HTR-8/SVneo (cell line): ENCODE data around the gene SECISBP2.
A peak's percentile ranks its signal among the peaks of the same experiment; 100 is the strongest.
"Not testable (repeated sequence)": the region's sequence is repeated elsewhere in the genome, so short reads cannot be mapped to it uniquely, and the experiment has no call there.

Source experiments
- DNase-seq: peaks from one replicate; pipeline ENCODE4 v3.0.0; 2011; ENCODE audit warnings: low spot score, mixed read lengths; ENCODE audit not compliant: insufficient read length
- FAIRE-seq: peaks from 2 replicates; lab custom pipeline; 2011; peaks lifted over from hg19 to GRCh38; lab: Jason Lieb, UNC

The SECISBP2 gene

GRCh38 chr9:89362647-89363310, 44.5 kb downstream of the SECISBP2 start:
- FAIRE-seq: no peak
- DNase-seq: no peak

- FAIRE-seq (no peak), DNase-seq (no peak)
Measured at GRCh38 chr9:89363311-89363670, 45.0 kb downstream of the SECISBP2 start.

DNA sequence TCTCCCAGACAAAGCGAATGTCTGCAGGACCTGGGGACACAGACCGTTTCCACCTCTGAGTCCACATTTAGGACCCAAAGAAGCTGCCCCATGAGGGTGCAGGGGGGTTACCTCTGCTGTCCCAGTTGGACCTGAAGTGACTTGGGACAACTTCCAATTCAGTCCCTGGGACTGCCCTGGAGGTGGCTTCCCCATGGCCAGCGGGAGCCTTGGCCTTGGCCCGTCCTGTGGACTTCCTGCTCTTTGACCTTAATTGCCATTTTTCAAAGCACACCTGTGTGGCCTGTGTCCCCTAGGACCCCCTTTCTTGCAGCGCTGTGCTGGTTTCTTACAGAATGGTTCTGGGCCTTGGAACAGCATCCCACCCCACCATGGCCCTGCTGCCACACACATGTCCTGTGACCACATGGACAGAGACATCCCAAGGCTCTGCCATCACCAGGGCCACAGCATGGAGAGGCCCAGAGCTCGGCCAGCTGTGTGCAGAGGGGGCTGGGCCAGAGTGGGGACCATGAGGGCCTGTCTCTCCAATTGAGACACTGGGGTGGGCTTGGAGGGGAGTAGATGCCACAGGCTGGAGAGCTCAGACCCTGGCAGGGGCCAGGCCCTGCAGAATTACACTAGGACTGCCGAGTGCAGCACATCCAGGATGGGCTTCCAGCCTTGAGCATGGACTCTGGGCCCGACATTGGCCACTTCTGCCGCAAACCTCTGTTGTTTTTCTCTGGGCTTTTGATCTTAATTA, 45.8 kb downstream of the SECISBP2 start:
- FAIRE-seq (no peak), DNase-seq (no peak)

DNA sequence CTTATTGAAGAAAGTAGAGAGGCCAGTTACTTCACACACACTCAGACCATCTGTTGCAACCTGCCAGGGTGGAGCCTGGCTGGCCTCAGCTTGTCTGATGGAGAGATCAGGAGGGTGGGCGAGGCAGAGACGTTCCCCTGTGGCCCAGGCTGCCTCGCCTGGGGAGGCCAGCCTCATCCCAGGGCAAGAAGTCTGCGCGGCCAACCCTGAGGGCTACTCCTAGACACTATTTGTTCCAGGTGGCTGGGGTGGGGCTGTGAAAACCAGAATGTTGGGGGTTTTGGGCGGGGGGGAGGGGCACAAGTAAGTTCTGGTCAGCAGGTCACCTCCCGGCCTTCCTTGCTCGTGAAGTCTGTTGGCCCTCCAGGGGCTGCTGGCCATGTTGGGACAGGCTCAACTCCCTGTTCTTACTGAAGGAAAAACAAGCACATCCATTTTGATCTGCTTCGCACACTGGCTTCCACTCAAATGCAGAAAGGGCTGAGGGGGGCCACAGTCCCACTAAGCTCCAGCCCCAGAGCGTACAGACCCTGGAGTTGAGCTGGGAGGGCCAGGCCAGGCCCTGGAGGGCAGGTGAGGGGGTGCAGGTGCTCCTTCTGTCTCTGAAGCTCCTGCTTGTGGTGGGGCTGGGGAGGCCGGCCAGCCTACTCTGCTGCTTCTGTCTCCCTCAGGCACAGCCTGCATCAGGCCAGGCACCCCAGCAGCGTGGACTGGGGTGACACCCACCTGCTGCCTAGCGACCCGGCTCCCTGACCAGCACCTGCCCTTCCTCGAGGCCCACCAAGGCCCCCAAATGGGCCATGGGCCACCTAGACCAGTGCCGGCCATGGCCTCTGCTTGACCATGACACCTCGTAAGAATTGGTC, 46.6 kb downstream of the SECISBP2 start:
- no peak for FAIRE-seq
- DNase-seq: no peak

DNA sequence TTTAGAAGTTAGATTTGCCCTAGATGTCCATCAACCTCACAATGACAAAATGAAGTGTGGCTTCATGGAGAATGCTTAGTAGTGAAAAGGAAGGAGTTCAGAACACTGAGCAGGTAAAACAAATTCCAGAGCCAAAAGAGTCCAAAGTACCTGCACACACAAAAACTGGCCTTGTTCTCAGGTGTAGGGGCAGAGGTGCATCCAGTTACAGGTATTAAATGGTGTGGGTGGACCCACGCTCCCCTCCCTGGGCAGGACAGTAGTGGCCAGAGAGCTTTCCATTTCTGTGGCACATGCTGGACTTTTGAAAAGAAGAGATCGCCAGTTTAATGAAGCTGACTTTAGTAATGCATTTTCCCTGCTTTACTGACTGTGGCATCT, 47.2 kb downstream of the SECISBP2 start:
- no peak for DNase-seq
- FAIRE-seq: no peak

DNA sequence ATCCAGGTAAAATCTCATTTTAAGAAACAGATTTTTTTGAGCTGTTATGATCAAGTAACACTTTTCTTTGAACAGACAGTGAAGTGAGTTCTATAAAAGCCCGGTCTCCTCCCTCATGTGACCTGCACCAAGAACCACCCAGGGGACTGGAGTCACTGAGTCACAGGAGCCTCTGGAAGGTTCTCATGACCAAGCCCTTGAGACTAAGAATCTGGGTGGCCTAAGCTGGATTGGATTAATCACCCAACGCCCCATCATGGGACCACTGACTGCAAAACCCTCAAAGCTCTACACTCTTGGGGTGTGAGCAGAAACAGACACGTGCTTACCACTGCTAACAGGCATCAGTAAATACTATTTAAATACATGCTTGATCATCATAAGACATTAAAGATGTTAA, 48.4 kb downstream of the SECISBP2 start:
- DNase-seq: no peak
- no peak for FAIRE-seq

DNA sequence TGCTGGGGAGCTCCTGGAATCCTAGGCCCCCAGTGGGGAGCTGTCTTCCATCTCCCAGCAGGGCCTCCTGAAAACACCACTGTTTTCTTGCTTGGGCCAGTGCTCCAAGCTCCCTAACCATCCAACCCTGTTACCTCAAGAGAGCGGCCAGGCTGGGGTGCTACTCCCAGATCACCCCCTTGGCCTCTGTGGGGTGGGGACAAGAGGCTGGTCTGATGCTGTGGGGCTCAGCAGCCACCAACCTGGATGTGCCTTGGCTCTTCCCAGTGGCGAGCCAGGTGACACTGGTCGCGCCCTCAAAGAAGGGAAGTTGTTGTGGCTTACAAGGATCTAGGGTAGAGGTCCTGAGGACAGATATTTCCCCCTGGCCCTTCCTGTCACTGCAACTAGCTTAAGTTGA, 49.0 kb downstream of the SECISBP2 start:
- FAIRE-seq: no peak
- DNase-seq: no peak

DNA sequence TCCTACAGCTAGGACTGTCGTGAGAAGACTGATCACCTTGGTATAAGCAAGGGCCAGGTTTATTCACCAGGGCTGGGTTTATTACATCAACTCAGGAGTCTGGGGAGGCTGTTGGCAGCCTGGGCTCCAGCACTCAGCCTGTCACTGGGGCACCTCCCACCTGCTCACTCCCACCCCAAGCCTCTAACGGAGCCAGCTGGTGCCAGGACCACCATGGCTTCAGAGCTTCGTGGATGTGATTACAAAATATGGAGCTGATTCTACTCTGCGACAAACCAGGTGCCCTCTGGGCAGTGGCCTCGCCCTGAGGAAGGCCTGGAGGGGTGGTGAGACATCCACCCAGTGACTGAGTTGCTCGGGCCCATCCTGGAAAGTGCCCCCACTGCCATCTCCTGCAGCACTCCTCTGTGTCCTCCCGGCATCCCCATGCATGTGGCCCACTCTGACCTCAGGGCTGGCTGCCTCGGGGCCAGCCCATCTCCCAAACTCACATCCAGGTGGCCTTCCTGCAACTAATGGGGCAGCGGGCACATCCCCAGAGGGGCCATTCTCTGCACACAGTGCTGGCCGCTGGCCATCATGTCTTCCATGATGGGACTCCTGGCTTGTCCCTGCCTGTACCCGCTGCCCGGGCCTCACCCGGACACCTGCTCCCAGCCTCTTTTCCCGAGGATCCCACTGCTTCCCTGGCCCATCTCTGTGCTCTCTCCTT, 49.6 kb downstream of the SECISBP2 start:
- FAIRE-seq: no peak
- no peak for DNase-seq

DNA sequence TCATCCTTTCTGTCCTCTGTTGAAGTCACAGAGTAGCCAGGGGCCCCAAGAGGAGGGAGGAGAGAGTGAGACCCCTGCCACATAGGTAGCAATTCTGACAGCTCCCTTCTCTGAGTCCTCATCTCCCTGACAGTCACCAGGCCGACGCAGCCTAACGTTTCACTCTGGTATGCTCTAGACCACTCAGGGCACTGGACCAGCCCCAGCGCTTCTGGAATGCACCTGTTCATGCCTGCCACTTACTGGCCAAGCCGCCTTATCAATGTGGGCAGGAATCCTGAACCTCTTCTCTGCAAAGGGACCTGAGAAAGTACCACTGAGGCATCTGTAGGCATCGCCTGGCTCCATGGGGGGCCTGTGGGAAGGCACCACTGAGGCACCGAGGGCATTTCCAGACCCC, 50.2 kb downstream of the SECISBP2 start:
- DNase-seq (no peak), FAIRE-seq (no peak)

DNA sequence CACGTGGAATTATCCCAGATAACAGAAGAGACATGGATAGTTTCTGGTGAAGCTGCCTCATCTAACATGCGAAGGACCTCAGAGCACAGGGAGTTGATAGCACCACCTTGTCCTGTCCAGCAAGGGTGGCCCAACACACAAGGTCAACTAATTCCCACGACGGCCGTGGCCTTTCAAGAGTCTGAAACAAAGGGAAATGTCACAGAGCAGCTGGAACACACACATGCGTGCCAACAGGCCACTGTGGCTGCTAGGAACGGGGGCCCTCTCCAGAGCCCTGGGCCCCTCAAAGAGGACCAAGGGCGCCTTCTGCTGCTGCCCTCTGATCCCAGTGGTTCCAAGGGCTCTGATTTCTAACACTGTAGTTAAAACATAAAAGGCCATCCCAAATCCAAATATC, 50.7 kb downstream of the SECISBP2 start:
- DNase-seq: no peak
- FAIRE-seq: no peak

DNA sequence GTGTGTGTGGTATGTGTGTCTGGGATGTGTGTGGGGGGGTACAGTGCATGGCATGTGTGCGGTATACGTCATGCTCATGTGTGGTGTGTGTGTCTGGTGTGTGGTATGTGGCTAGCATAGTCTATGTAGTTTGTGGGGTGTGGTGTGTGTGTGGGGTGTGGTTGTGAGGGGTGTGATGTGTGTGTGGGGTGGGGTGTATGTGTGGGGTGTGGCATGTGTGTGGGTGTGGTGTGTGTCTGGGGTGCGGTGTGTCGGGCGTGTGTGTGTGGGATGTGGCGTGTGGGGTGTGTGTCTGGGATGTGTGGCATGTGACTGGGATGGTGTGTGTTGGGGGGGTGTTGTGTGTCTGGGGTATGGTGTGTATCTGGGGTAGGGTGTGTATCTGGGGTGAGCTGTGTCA, 52.3 kb downstream of the SECISBP2 start:
- no peak for DNase-seq
- FAIRE-seq: no peak

DNA sequence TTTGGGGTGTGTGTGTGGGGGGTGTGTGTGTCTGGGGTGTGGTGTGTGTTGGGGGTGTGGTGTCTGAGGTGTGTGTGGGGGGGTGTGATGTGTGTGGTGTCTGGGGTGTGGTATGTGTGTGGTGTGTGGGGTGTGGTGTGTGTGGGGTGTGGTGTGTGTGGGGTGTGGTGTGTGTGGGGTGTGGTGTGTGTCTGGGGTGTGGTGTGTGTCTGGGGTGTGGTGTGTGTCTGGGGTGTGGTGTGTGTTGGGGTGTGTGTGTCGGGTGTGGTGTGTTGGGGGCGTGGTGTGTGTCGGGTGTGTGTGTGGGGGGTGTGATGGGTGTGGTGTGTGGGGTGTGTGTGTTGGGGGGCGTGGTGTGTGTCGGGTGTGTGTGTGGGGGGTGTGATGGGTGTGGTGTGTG, 53.5 kb downstream of the SECISBP2 start:
- FAIRE-seq: peak; percentile 100

DNA sequence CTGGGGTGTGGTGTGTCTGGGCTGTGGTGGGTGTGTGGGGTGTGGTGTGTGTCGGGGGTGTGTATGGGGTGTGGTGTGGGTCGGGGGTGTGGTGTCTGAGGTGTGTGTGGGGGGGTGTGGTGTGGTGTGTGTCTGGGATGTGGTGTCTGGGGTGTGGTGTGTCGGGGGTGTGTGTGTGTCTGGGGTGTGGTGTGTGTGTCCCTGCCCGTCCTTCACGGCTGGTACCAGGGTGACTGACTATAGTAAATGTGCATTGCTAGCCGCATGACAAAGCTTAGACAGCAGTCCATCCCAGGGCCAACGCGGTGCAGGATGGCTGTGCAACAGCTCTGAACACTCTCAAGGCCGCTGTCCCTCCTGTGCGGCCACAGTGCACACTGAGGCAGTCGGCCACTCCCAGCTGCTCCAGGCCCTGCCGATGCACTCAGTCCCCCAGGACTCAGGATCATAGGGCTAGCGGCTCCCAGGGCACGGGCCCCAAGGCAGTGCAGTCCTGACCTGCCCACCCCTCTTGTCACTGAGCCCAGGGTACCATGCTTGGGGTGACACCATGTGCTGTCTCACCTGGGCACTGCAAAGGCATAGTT, 54.0 kb downstream of the SECISBP2 start:
- peak; percentile 34 for DNase-seq
- FAIRE-seq: no peak

More for the DNA sequence above, 53.5 kb downstream of the SECISBP2 start:
- DNase-seq: not testable (repeated sequence)

DNA sequence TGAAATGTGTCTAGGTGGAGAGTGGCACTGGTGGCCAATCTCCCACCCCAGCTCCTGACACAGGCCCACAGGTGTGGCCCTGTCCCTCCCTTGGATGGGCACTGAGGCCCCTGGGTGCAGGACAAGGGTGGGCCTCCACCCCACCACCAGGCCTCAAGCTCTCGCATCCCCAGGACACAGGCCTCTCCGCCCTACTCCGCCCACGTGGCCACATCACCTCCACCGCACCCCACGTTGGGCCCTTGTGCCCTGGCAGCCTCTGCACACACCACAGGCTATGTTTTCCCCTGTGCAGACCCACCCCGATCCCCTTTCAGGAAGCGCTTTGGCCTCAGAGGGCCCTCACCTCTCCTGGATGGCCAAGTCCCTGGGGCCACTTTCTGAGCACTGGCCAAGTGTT, 54.7 kb downstream of the SECISBP2 start:
- FAIRE-seq: no peak

DNA sequence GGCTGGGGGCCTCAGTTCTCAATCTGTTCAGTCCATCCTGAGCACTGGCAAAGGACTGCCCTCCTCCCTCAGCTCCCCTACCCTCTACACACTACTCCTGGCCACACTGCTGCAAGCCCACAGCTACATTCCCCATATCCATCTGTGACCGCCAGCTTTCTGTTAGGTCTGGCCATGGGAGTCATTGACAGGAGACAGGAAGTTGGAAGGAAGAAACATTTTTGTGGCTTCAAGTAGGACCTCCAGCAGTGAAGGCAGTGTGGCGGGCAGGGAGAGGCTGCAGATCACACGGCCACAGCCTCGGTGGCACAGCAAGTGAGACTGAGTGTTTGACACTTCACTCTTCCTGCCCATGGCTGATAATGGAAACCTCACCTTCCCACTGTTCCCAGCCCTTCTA, 55.9 kb downstream of the SECISBP2 start:
- FAIRE-seq: no peak
- no peak for DNase-seq

More for the DNA sequence above, 54.7 kb downstream of the SECISBP2 start:
- DNase-seq: no peak

DNA sequence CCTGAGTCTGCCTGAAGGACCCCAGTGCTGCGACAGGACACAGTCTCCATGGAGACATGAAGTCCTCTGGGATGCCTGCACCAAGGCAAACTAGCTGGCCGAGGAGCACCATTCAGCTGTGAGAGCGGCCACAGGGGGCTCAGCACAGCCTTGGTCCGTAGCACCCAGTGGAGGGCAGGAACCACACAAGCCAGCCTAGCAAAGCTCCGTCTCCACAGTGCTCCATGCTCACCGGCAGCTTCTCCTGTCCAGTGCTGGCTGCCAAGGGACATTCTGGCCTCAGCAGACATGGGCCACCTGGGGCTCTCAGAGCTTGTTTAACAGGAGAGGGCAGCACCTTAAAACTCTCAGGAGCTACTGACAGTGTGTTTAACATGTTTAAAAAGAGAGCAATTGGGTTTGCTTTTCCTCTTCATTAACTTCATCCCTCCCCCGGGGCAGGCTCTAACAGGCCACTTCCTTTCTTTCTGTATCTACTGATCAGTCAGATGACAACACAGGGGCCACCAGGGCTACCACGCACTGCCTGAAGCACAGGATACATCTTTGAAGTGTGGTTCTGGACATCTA, 57.0 kb downstream of the SECISBP2 start:
- FAIRE-seq (no peak), DNase-seq (no peak)

DNA sequence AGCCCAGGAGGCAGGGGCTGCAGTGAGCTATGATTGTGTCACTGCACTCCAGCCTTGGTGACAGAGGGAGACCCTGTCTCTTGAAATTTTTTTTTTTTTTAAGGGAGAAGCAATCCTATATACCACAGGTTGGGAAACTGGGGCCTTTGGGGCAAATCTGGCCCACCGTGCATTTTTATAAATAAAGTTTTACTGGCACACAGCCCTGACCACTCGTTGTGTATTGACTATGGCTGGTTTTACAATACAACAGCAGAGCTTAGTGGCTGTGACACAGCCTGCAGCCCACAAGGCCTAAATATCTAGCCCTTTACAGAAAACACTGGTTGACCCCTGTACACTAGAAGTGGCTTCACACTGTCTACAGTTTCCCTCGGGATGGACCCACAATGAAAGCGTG, 58.0 kb downstream of the SECISBP2 start:
- no peak for DNase-seq
- no peak for FAIRE-seq

- DNase-seq (no peak), FAIRE-seq (no peak)
Measured at GRCh38 chr9:89376741-89377351, 58.5 kb downstream of the SECISBP2 start.

DNA sequence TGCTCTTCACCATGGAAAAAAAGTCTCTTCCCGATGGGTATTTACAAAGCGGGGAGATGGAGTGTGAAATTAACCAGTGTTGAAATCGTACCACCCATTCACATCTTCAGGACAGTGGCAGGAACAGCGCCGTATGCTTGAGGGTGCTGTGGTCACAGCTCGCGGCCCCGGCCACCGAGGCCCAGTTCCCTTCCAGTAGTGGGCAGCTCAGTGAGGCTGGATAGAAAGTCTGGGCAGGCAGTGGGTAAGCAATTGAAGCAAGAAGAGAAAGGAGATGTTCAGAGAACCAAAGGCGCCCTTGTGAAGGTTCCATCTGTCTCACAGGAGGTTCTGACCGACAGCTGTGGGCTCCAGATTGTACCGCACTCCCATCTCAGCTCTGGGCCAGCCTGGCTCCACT, 59.1 kb downstream of the SECISBP2 start:
- DNase-seq: no peak
- no peak for FAIRE-seq
